ENCODE data around the gene CLNK. TPM values are rescaled to one million over a fixed set of nuclear protein-coding genes. Genes with fewer than 3 reads are reported as not detected.

CLNK gene
- total and polyA plus RNA-seq, 4 donors, result under 0.01 to 0.01 (median under 0.01) TPM; not detected in 1

GRCh38 chr4:10521424-10521823, 163.1 kb downstream of the CLNK start:
- Histone ChIP-seq H3K9ac (ENCODE audit: low read depth in 1 of 2, low read length in 2 of 2) (no peak overlapping the region), H3K4me1 (ENCODE audit: control insufficient read depth in 4 of 4, insufficient read depth in 4 of 4, low read length in 3 of 4) (no peaks in the 10 kb centered on the region), H3K27me3 (ENCODE audit: control insufficient read depth in 4 of 4, insufficient read depth in 4 of 4, low read length in 3 of 4) (no peaks in the 10 kb centered on the region), H3K9me3 (ENCODE audit: control insufficient read depth in 4 of 4, low read length in 3 of 4) (no peaks in the 10 kb centered on the region), H3K36me3 (ENCODE audit: control insufficient read depth in 4 of 4, insufficient read depth in 3 of 4, low read depth in 1 of 4, low read length in 3 of 4) (no peaks in the 10 kb centered on the region), H3K4me3 (ENCODE audit: low read depth in 1 of 3, low read length in 3 of 3) (no peak overlapping the region), H3K27ac (ENCODE audit: low read depth in 1 of 2, low read length in 2 of 2) (no peak overlapping the region)
- 85% methylated on average over 3 of the region's 3 CpGs for WGBS
- no peak for DNase-seq (ENCODE audit: low spot score)
- no peak for TF ChIP-seq EGR1 (IDR thresholded peaks at IDR 0.05; ENCODE audit: low read depth in 2 of 2)

- H3K4me1 ChIP-seq (ENCODE audit: control insufficient read depth in 4 of 4, insufficient read depth in 4 of 4, low read length in 3 of 4), result no peaks in the 10 kb centered on the region
- no peak for TF ChIP-seq JUND (IDR thresholded peaks at IDR 0.05)
- no peak for TF ChIP-seq HNF4G (IDR thresholded peaks at IDR 0.05)
- TF ChIP-seq RXRA (IDR thresholded peaks at IDR 0.05), result no peak
- no peak for TF ChIP-seq EGR1 (IDR thresholded peaks at IDR 0.05; ENCODE audit: low read depth in 2 of 2)
- no peak for TF ChIP-seq RAD21 (IDR thresholded peaks at IDR 0.05)
- TF ChIP-seq CTCF (IDR thresholded peaks at IDR 0.05; ENCODE audit: low read depth, low read length, missing input control), result no peak
- TF ChIP-seq FOXA1 (IDR thresholded peaks at IDR 0.05), result no peak
- TF ChIP-seq REST (IDR thresholded peaks at IDR 0.05), result no peak
- TF ChIP-seq SP1 (IDR thresholded peaks at IDR 0.05), result no peak
- no peak for TF ChIP-seq ATF3 (IDR thresholded peaks at IDR 0.05)
- TF ChIP-seq ZBTB33 (IDR thresholded peaks at IDR 0.05), result no peak
- TF ChIP-seq YY1 (IDR thresholded peaks at IDR 0.05), result no peak
- TF ChIP-seq NR2F2 (IDR thresholded peaks at IDR 0.05), result no peak
- no peak for TF ChIP-seq FOXA2 (IDR thresholded peaks at IDR 0.05)
- no peak for TF ChIP-seq GABPA (IDR thresholded peaks at IDR 0.05 in 1 of 2, conservative IDR thresholded peaks at IDR 0.05 in 1 of 2)
- no peak for TF ChIP-seq MAX (IDR thresholded peaks at IDR 0.05)
- no peak for TF ChIP-seq HNF4A (conservative IDR thresholded peaks at IDR 0.05)
- TF ChIP-seq TAF1 (conservative IDR thresholded peaks at IDR 0.05), result no peak
- no peak for DNase-seq (ENCODE audit: low spot score)
- no peaks in the 10 kb centered on the region for H3K36me3 ChIP-seq (ENCODE audit: control insufficient read depth in 4 of 4, insufficient read depth in 3 of 4, low read depth in 1 of 4, low read length in 3 of 4)
- H3K27me3 ChIP-seq (ENCODE audit: control insufficient read depth in 4 of 4, insufficient read depth in 4 of 4, low read length in 3 of 4), result no peaks in the 10 kb centered on the region
- no peak overlapping the region for H3K27ac ChIP-seq (ENCODE audit: low read depth in 1 of 2, low read length in 2 of 2)
- WGBS, result 82% methylated on average over 3 of the region's 3 CpGs
- no peaks in the 10 kb centered on the region for H3K9me3 ChIP-seq (ENCODE audit: control insufficient read depth in 4 of 4, low read length in 3 of 4)
- no peak overlapping the region for H3K9ac ChIP-seq (ENCODE audit: low read depth in 1 of 2, low read length in 2 of 2)
- no peak overlapping the region for H3K4me3 ChIP-seq (ENCODE audit: low read depth in 1 of 3, low read length in 3 of 3)
Measured at GRCh38 chr4:10509733-10510132, 174.8 kb downstream of the CLNK start.
